Stimulated activated CD8-positive, alpha-beta memory T cell treated with anti-CD3 and anti-CD28 coated beads, Interleukin-12 subunit alpha, Interleukin-12 subunit beta, amount 100 ng/mL, for 4 hours (primary cell): ENCODE data around the gene HPS1.

Experiments used
- DNase-seq: peaks from one replicate; pipeline ENCODE4 v3.0.0-alpha.2; 2020; ENCODE audit warnings: low read depth

The HPS1 gene

DNA sequence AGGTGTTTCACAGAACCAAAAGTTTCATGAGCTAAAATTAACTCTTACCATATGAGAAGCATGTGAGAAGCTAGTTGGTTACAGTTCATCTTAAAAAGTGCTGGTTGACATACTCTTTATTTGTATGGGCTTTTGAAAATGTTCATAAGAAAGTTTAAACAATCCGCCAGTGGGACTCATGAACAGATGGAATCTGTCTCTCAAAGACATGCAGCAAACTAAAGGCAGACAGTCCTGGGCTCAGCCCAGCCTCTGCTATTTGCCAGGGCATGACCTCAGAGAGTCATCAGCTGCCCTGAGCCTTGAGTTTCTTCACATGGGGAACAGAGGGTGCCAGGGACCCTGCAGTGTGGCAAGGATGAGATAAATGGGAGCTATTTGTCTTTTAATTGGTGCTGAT lies 35.0 kb downstream of the HPS1 start:
- no peak for DNase-seq

DNA sequence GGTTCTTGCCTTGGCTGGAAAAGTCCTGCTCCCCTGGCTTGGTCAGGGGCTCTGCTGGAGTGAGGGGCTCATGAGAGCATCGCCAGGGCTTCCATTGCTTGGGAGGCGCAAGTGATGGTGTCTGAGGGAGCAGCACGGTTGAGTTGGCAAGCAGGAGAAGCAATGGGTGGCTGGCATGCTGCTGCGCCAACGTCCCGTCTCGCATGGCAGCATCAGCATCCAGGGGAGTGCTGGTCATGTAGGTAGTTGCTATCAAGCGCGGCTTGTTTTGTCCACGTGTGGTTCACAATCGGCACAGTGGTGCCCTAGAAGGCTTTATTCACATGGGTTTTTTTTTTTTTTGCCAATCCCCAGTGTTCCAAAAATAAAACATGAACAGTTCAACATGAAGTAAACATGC lies 35.6 kb downstream of the HPS1 start:
- DNase-seq: no peak

DNA sequence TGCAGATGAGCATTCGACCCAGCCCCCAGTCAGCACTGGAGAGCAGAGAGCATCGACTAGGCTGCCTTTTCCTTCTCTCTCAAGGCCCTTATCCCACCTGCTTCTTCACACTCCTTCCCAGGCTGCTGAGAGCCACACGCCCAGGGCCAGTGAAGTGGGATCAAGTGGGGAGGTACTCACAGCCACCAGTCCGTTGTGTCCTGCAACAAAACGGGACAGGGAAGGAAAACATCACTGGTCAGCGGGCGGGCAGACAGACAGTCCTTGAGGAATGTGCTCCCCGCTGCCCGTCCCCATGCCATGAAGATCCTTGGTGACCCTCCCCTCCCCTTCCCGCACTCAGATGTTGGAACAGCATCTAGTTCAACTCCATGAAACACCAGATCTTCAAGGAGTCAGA lies 36.0 kb downstream of the HPS1 start:
- no peak for DNase-seq

DNA sequence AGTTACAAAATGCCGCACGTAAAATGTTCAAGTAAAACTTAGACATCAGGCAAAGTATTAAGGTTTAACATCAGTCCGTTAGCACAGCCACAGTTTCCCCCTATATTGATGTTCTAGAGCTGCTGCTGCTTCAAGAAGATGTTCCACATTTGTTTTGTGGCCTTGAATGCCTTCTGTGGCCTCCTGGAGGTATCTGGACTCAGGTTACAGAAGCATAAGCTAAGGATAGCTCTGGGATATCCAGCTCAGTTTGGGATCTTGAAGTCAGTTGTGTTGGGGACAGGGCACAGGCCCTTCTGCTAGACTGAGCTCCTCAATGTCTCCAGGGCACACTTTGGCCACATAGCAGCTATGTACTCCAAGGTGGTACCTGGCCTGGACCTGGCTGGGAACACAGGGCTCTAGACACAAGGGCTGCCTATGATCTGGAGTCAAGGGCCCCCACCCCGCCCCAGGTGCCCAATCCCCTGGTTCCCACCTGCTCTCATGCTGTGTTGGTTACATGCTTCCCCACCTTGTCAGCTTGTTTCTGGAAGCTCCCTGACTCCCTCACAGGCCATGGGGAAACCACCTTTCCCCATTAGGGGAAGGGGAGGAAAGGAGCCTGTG lies 36.5 kb downstream of the HPS1 start:
- no peak for DNase-seq

DNA sequence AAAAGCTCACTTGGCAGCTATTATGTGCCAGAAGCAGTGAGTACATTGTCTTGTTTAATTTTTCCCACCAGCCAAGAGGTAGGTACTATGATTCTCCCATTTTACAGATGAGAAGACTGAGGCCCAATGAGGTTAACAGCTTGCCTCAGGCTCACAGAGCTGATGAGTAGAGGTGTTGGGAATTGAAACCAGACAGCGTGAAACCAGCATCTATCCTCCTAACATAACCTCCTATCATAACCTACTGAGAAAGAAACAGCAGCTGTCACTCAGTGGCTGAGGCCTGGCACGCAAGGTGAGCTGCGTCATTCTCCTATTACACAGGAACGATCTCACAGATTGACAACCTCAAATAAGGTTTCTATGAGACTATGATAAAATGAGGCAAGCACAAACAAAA lies 37.9 kb downstream of the HPS1 start:
- no peak for DNase-seq

DNA sequence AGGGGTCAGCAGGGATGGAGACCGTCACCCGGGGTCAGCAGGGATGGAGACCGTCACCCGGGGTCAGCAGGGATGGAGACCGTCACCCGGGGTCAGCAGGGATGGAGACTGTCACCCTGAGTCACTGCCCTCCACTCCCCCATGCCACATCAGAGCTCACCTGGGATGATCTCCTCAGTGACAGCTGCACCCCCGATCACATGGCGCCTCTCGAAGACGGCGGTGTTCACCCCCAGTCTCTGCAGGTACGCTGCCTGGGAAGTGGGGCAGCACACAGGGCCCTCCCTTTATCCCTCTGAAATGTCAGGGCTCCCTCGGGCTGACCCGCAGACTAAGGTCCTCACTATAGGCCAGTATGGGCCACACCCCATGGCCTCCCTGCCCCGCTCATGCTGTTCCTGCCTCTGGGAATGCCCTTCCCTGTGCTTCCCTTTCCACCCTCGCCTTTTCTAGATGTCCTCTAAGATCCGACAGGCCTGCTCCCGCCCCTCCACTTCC lies 38.9 kb downstream of the HPS1 start:
- DNase-seq: no peak

DNA sequence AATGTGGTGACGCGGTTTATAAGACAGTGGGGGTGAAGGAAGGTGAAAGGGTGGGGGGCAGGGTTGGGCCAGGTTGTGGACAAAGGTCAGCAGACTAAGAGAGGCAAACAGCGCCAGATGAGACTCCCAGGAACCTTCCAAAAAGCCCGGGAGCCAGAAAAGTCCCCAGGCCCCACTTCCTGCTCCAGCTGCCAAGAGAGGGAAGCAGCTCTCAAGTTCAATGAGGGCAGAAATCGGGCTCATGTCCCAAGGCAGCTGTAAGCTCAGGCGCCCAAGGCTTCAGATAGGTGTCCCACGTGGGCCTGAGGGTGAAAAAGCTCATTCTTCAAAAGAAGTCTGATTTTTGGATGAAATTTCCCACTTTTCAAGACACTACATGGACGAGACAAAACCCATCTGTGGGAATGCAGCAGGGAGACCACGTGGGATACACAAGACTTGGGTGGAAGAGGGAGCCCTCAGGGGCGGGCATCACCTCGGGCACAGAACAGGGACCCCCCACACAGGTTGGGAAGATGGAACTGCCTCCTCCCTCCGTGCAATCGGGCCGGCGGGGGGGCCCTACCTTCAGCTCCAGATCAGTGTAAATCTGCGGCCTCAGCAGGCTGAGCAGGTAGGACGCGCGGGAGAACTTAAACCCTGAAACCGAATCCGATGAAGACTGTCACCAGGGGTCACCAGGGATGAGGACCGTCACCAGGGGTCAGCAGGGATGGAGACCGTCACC lies 39.6 kb downstream of the HPS1 start:
- no peak for DNase-seq

DNA sequence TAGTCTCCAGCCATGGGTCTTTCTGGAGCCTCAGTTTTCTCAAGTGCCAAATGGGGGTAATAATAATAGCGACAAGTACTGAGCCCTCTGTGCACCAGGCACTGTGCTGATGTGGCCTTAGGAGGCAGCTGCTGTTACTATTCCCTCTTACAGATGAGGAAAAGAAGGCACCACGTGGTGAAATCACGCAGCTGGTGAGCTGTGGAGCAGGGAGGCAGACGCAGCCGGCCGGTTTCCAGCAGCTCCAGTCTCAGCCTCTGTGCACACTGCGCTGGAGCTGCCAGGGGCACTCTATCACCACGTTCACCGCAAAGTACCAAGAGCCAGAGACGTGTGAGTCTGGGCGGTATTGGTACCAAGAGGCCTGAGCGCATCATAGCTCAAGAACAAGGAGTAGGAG lies 41.3 kb downstream of the HPS1 start:
- DNase-seq: no peak

DNA sequence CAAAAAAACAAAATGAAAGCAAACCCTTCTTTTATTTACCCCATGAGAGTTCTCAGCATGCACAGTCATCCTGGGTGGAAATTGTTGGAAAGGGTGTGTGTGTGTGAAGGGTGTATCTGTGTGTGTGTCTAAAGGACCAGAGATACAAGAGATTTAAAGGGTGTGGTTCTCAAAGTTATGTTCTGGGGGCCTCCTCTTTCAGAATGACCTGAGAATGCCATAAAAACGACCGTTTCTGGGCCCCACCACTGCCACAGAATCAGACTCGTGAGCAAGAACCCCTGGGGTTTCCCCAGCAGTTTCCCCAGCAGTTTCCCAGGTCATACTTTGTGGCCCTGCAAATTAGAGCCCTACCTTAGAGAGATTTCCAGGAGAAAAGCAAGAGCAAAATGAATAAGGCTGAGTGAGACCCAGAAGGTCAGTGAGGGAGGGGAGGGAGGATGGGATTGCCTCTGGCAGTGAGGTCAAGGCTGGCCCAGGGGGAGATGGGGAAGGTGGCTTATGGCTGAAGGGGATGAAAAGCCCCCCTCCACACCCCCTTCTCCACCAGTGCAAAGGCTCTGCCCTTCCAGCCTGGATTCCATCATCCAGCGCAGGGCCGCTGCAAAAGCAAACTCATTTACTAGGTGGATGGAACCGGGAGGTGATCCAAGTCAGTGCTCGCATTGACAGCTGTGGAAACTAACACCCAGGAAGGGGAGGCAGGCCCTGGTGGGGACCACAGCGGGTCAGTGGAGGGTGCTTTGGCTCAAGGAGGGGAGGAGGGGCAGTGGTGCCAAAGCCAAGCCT lies 42.0 kb downstream of the HPS1 start:
- no peak for DNase-seq

DNA sequence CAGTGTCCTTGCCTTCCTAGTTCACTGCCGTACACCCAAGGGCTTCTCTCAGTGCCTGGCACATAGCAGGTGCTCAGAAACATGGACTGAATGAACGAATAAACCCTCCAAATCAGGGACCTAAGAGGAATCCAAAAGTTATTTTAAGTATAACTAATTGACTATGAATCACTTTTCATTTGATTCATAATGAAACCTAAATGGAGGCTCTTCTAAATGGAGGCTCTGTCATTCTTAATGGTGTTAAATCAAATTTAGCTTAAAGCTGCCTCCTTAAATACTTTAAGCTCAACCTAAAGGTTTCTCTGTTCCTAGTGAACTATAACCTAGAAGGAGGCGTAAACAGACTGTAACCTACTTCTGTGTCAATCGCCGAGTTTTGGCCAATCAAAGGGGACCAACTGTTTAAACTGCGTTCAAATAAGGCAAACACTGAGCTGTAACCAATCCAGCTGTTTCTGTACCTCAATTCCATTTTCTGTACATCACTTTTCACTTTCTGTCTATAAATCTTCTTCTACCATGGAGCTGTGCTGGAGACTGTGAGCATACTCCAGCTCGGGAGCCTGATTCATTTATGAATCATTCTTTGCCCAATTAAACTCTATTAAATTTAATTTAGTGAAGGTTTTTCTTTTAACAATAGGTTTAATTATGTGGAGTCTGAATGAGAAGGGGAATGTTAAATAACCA lies 42.8 kb downstream of the HPS1 start:
- no peak for DNase-seq

DNA sequence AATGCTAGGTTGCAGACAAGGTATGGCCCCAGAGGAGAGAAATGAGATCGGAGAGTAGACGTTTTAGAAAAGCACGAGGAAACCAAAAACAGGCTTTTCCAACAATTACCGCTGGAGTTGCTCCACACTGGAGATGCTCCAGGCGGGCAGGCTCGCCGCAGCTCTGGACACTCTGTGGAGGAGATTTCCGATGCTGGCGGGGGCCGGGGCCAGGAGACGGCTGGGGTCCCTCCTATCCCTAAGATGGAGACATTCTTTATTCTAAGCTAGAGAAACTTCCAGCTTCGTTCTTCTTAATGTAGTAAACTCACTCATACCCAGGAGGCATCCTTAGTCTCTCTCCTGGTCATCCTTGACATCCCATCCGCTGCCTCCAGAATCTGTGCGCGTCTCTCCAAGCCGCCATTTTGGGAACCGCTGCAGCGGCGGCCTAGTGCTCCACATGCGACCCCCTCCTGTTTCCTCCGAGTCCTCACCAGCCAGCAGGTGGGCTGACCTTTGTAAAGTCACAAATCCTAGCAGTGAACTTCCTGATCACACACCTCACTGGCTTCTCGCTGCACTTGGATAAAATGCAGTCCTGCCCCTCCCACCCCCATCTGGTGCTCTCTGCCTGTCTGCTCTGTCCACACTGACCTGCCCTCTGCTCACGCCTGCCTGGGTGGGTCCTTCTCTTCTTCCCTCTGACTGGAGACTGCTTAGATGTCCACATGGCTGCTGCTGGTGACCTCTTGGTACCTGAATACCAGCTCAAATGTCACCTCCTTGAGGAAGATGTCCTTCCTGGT lies 43.6 kb downstream of the HPS1 start:
- DNase-seq: no peak

DNA sequence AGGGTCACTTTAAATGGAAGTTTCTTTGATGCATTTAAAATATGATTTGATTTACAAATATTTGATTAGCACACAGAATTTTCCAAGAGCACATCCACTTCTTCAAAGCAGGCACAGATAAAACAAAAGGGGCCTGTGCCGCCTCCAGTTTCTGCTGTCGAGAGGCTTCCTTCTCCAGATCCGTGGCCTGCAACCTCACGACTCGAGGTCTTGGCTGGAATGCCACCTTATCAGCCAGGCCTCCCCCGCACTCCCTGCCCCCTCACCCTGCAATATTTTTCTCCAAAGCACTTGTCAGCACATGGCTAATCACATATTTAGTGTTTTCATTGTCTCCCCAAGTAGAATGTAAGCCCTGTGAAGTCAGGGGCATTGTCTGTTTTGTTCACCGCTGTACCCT lies 44.3 kb downstream of the HPS1 start:
- no peak for DNase-seq

DNA sequence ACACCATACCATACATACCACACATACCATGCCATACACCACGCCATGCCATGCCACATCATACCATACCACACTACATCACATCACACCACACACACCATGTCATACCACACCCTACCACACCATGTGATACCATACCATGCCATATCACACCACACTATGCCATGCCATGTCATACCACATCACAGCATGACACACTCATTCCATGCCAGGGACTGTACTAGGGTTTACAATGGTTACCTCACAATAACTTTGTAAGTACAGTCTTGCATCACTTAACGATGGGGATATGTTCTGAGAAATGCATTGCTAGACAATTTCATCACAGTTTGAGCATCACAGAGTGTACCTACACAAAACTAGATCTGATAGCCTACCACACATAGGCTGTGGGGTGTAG lies 46.3 kb downstream of the HPS1 start:
- DNase-seq: no peak

DNA sequence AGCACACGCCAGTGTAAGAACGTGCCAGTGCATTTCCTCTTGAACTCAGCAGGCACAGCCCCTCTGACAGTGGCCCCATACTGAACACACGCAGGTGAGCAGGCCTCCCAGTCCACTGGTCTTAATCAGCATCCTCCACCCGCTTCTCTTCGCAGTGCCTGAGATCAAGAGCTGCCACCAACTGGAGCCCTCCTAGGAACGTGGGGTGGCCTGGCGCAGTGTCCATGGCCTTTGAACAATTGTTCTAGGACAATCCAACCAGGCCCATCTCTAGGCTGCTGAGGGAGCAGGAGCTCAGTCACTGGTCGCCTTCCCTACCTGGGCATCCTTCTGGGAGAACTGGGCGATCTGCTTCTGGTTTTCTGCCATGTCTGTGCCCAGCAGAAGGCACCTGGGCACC lies 47.0 kb downstream of the HPS1 start:
- no peak for DNase-seq

DNA sequence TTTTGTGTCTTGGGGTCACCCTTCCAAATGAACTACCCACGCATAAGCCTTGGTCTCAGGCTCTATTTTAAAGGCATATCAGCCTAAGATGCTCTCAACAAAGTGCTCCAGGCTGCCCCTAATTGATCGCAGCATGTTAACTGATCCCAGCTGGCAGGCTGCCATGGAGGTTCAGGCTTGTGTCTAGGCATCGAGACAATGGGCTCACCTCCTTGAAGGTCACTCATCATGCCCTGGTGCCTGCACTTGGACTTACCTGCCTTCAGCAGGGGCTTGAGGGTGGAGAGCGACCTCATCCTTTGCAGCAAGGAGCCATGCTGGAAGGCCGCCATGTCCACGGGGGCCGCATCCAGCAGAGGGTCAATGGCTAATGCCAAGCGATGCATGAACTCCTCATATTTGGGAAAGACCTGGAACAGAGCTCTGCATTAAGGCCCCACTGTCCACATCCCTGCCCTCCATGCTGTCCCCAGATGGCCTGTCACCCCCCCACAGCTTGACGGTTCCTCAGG lies 49.6 kb downstream of the HPS1 start:
- DNase-seq: no peak

DNA sequence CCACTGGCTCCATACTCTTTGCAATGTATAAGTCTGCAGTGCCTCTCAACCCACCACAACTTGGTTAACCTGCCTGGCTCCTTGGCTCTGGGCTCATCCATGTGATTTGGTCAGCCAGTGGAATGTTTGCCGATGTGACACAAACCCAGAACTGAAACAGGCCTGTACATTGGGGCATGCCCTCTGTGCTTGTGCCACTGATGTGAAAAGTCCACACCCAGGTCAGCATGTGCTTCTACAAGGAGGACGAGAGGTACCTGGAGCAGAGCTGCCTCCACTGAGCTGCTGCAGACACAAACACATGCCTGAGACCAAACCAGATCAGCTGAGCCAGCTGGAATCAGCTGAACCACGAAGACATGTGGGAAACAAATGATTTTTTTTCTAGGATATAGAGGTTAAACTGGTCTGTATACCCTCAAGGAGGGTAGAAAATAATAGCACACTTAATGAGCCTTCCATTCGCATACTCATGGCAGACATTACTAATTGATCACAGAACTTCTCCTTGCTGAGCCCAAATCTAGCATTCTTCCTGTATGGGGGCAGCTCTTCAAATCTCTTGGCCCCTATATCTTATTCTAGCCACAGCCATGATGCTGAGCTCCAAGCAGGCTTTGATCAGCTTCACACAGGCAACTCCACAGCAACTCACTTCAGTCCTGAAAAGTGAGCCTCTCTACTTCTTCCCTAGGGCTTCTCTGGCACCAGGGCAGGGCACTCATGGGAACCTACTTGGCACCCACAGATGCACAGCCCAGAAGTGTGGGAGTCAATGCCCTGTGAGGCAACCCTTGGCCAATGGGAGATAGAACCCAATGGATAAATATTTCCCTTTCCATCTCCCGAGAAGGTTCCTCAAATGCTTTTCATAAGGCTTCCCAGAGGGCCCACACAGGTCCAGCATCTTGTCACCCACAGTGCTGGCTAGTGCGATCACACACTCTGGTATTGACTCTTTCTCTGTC lies 50.4 kb downstream of the HPS1 start:
- no peak for DNase-seq

DNA sequence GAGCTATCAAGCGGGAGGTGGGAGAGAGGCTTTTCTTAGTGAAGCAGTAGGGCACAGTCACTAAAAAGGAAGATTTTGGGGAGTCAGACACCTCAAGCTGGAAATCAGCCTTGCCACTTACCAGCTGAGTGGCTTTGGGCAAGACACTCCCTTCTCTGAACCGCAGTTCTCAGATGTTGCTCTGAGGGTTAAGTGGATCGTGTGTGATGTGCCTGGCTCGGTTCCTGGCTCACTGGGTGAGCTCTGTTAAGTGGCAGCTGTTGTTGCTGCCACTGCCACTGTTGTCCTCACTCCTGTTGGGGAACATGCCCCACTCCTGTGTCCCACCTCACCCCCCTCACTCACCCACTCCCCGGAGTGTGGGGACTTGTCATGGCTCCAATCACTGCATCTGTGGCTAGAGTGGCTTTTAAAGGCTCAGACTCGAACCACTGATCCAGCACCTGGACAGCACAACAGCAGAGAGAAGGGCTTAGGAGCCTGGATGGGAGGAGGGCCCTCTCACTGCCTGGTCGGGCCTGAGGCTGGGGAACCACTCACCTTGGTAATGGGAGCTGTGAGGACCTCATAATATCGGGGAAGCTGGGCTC lies 51.8 kb downstream of the HPS1 start:
- DNase-seq: no peak

DNA sequence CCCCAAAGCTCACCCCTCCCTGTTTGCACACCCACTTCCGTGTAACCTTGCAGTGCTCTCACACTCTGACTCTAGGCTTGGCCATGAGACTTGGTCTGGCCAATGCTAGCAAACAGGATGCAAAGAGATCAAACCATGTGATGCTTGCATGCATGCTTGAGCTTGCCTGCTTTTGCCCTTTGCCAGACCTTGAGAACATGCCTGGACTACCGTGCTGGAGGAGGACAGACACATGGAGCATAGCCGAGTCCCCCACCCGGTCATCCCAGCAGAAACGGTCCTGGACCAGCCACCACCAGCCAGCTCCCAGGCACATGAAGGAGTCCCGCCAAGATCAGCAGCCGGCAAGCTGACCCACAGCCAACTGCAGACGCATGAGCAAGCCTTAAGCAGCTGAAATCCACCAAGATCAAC lies 55.1 kb downstream of the HPS1 start:
- DNase-seq: no peak

DNA sequence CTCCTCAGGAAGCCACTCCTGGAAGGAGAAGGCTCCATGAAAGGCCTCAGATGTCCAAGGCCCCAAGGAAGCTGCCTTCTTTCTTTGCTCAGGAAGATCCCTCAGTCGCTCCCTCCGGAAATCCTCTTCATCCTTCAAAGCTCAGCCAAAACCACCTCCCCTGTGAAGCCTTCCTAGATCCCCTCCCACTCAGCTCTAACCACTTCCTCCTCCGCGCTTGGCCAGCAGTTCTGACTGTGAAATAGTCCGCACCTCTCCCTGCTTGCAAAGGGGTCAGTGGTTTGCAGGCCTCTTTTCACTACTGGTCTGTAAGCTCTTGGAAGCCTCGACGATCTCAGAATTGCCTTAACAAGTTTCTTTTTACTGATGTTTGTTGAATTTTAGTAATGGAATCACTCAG lies 55.7 kb downstream of the HPS1 start:
- DNase-seq: no peak

DNA sequence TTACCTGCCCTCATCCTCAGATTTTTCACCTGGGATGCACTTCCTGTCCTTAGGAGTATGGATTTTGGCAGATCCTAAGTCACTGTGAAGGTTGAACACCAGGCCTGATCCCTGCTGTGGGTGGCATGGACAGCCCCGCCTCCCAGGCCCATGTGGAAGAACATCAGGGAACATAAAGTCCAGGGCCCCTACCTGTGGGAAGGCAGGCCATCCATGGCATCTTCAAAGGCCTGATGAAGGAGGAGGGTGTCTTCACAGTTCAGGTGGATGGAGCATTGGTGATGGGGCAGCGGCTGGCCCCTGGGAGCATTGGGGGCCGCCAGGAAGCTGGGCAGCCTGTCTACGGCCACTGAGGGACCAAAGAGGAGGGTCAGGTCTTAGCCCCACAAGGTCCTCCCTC lies 56.3 kb downstream of the HPS1 start:
- DNase-seq: no peak
